ENCODE results near the gene GPS2.

DNA sequence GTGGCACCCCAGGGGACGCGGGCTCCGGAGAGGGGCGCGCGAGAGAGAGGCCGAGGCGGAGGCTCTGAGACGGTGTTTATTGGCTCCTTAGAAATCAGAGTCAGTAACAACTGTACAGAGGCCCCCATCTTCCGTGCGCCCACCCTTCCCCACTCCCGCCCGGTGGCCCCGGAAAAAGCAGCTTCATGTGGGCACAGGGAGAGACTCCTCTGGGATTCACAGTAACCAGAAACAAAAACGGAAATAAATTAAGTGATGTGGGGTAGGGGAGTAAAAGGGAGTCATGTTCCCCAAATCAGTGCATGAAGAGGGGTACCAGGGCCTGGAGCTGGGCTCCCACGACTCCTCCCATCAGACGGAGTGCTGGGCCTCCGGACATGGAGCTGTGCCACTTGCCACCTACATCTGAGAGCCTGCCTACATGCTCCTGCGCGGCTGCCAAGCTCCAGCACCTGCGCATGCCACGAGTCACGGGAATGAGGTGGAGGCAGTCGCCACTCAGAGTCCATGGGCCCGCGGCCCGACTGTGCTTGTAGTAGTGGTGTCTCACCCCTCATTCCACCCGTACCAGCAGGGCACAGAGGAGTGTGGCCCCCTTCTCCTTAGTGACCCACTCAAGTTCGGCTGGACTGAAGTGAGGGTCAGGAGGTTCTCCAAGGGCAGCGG is 543 bp upstream of the GPS2 start:
- no peak for TF ChIP-seq CTCF (IDR thresholded peaks at IDR 0.05)
- no peak for TF ChIP-seq EZH2phosphoT487 (IDR thresholded peaks at IDR 0.05)
